ENCODE data around the gene MAPK12.

Gene MAPK12

GRCh38 chr22:50247748-50248147, 13.7 kb downstream of the MAPK12 start:
- DNase-seq, result no peak
- in situ Hi-C loops (cut with HindIII; ENCODE audit: low pct_ligation_motif_present, low pct_unique_long_range_greater_than_20kb, low sequenced_read_pairs), result no loop called here

GRCh38 chr22:50246242-50247175, 15.0 kb downstream of the MAPK12 start:
- in situ Hi-C loops (cut with HindIII; ENCODE audit: low pct_ligation_motif_present, low pct_unique_long_range_greater_than_20kb, low sequenced_read_pairs), result no loop called here
- no peak for DNase-seq

GRCh38 chr22:50245214-50246072, 16.0 kb downstream of the MAPK12 start:
- in situ Hi-C loops (cut with HindIII; ENCODE audit: low pct_ligation_motif_present, low pct_unique_long_range_greater_than_20kb, low sequenced_read_pairs), result no loop called here
- DNase-seq, result no peak

- DNase-seq, result peak; percentile 92
- in situ Hi-C loops (cut with HindIII; ENCODE audit: low pct_ligation_motif_present, low pct_unique_long_range_greater_than_20kb, low sequenced_read_pairs), result no loop called here
Measured at GRCh38 chr22:50244420-50245213, 16.9 kb downstream of the MAPK12 start, which contains the start of gene TUBGCP6. Gene TUBGCP6 (minus strand): TSS chr22:50245023. CDS start chr22:50244459, 564 bp downstream.

GRCh38 chr22:50243685-50244419, 17.6 kb downstream of the MAPK12 start:
- no peak for DNase-seq

DNA sequence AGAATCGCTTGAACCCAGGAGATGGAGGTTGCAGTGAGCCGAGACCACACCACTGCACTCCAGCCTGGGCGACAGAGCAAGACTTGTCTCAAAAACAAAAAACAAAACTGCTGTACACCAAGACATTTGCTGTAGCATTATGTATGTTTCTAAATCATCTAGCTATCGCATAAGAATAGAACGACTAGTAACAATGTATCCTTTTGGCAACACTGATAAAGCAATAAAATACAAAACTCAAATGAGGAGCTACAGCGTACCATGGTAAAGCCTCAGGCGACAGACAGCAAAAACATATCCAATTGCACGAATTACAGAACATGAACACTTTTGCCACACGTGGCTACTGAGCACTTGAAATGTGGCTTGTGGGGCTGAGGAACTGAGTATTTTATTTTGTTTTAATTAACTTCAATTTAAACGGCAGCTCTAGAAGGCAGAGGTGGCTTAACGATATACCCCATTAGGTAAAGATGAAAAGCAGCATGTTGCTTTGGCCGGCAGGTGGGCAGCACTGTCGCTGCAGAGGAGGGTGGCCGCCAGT, 19.0 kb downstream of the MAPK12 start:
- DNase-seq, result no peak
- in situ Hi-C loops (cut with HindIII; ENCODE audit: low pct_ligation_motif_present, low pct_unique_long_range_greater_than_20kb, low sequenced_read_pairs), result no loop called here

More at GRCh38 chr22:50243685-50244419, 17.6 kb downstream of the MAPK12 start:
- in situ Hi-C loops (cut with HindIII; ENCODE audit: low pct_ligation_motif_present, low pct_unique_long_range_greater_than_20kb, low sequenced_read_pairs), result no loop called here

DNA sequence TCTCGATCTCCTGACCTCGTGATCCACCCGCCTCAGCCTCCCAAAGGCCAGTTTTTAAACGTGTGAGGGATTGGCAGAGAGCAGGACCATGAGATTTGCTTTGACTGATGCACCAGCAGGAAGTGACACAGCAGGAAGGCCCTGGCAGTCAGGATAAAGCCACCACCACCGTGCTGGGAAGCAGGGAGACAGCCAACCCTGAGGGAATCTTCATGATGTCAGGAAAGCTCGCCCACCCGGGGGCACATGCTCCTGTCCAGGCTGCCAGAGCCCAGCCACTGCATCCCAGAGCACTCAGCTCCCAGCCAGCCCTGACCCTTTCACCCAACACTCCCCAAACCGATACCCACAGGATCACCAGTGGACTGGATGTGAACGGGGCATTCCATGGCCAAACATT, 22.7 kb downstream of the MAPK12 start:
- in situ Hi-C loops (cut with HindIII; ENCODE audit: low pct_ligation_motif_present, low pct_unique_long_range_greater_than_20kb, low sequenced_read_pairs), result no loop called here
- no peak for DNase-seq

DNA sequence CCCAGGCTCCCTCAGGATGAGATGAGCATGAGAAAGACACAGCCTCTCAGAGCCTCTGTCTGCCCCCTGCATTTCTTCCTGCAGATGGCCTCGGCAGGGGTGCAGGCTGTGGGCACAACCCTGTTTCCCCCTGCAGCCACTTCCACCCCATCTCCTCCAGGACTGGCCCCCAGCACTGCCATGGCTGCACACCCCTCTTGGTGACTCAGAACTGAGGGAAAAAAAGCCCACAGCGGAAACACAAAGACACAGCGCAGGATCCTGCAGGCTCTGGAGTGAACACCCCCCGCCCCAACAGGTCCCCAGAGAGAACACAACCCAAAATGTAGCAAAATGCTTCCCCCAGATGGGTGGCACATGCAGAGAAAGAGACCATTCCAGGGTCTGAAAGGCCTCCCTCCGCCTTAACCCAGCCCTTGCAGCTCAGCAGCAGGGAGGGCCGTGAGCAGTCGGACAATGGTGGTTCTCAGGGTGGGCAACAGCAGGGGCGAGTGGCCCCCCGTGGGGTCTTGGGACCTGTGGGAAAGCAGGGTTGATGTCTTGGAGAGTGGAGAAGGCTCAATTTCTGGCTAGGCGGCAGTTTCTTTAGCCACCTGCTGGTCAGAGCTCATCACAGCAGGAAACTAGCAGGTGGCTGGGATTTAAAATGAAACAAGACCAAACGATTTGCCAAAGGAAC, 24.6 kb downstream of the MAPK12 start:
- DNase-seq, result peak; percentile 25
- in situ Hi-C loops (cut with HindIII; ENCODE audit: low pct_ligation_motif_present, low pct_unique_long_range_greater_than_20kb, low sequenced_read_pairs), result no loop called here

- in situ Hi-C loops (cut with HindIII; ENCODE audit: low pct_ligation_motif_present, low pct_unique_long_range_greater_than_20kb, low sequenced_read_pairs), result no loop called here
- no peak for DNase-seq
Measured at GRCh38 chr22:50233223-50233622, 28.3 kb downstream of the MAPK12 start.

GRCh38 chr22:50232481-50233151, 28.9 kb downstream of the MAPK12 start:
- DNase-seq, result no peak
- in situ Hi-C loops (cut with HindIII; ENCODE audit: low pct_ligation_motif_present, low pct_unique_long_range_greater_than_20kb, low sequenced_read_pairs), result no loop called here

GRCh38 chr22:50229370-50229769, 32.1 kb downstream of the MAPK12 start:
- no peak for DNase-seq
- in situ Hi-C loops (cut with HindIII; ENCODE audit: low pct_ligation_motif_present, low pct_unique_long_range_greater_than_20kb, low sequenced_read_pairs), result no loop called here

DNA sequence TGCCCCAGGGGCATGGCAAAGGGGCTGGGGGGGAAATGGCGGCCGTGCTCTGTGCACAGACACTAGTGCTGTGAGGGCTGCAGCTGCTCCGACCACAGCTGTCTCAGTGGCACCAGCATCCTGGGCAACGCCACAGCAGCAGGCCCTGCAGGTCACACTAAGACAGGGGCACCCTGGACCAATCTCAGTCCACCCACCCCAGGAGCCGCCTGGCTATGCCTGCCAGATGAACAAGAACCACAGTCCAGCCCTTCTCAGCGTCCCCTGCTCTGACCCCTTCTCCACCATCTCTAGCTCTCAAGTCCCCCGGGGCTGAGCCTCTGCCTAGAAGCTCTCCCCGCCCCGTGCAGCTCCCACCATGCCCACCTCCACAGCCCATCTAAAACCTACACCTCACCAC, 33.1 kb downstream of the MAPK12 start:
- DNase-seq, result no peak
- in situ Hi-C loops (cut with HindIII; ENCODE audit: low pct_ligation_motif_present, low pct_unique_long_range_greater_than_20kb, low sequenced_read_pairs), result no loop called here

- no peak for DNase-seq
- in situ Hi-C loops (cut with HindIII; ENCODE audit: low pct_ligation_motif_present, low pct_unique_long_range_greater_than_20kb, low sequenced_read_pairs), result no loop called here
Measured at GRCh38 chr22:50227579-50228215, 33.8 kb downstream of the MAPK12 start.

GRCh38 chr22:50226875-50227165, 34.7 kb downstream of the MAPK12 start:
- in situ Hi-C loops (cut with HindIII; ENCODE audit: low pct_ligation_motif_present, low pct_unique_long_range_greater_than_20kb, low sequenced_read_pairs), result no loop called here
- no peak for DNase-seq

DNA sequence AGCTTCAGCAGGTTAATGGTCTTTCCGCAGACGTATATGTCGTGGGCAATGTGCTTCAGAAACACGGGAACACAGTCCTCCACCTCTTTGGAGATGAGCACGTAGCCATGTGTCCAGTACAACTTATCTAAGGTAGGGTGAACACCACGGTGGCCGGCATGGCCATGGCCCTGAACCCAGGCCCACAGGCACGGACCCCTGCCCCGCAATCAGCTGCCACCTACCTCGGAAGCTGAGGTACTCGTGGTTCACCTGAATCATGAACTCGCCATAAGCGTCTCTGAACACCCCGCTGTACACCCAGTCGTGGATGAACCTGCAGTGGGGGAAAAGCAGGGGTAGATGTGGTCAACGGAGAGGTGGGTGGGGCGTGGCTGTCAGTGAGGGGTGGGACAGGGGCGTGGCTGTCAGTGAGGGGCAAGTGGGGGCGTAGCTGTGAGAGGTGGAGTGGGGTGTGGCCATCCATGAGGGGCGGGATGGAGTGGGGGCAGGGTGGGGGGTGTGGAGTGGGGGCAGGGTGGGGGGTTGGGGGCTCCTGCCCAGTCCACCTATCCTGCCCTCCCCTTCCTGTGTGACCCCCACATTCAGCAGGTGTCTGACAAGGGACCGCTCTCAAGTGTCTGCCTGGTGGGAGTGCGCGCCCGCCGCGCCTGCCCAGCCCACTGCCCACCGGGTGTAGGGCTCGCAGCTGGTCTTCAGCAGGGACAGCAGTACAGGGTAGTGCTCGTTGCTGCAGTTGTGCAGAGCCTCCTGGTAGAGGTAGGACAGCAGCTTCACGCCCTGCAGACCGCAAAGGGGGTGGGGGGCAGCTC, 35.2 kb downstream of the MAPK12 start:
- no peak for DNase-seq
- in situ Hi-C loops (cut with HindIII; ENCODE audit: low pct_ligation_motif_present, low pct_unique_long_range_greater_than_20kb, low sequenced_read_pairs), result no loop called here

Data from ACHN (cell line).